DOHH2 (cell line): ENCODE results near the gene CCDC171.

Source experiments
- CTCF ChIP-seq: fragments of 200-600 bp; sonication (generic); IDR thresholded peaks from one replicate; pipeline ENCODE4 v1.5.1; 2014; ENCODE audit warnings: antibody characterized with exemption, mild to moderate bottlenecking, low read depth, low read length; ENCODE audit not compliant: poor library complexity, severe bottlenecking
- EZH2phosphoT487 ChIP-seq: fragments of 200-600 bp; sonication (generic); IDR thresholded peaks from 2 replicates; pipeline ENCODE4 v1.6.1; 2017; ENCODE audit warnings: borderline replicate concordance, mild to moderate bottlenecking, antibody characterized with exemption, low read length, moderate library complexity, mixed read lengths

- TF ChIP-seq CTCF (no peak), EZH2phosphoT487 (no peak)
These were observed 11.0 kb upstream of the CCDC171 start for GRCh38 chr9:15541872-15542271.
